NOMO-1 (cell line): ENCODE results near the gene SKI.
"Not testable (repeated sequence)": the region's sequence is repeated elsewhere in the genome, so short reads cannot be mapped to it uniquely, and the experiment has no call there.

Experiments used
- DNase-seq, 2 experiments: peaks; one replicate each; lab custom pipeline; 2025; ENCODE audit not compliant: unreplicated experiment in 2 of 2; lab: John Stamatoyannopoulos, UW

The SKI gene

GRCh38 chr1:2241820-2242219 lies 13.7 kb downstream of the SKI start:
- DNase-seq: no peak

- no peak for DNase-seq
Measured at GRCh38 chr1:2242814-2243725, 15.0 kb downstream of the SKI start.

GRCh38 chr1:2247045-2247394 lies 18.9 kb downstream of the SKI start:
- not testable (repeated sequence) for DNase-seq

GRCh38 chr1:2247760-2248126 lies 19.6 kb downstream of the SKI start:
- DNase-seq: no peak

- no peak for DNase-seq
Measured at GRCh38 chr1:2248127-2248826, 20.2 kb downstream of the SKI start.

- DNase-seq: no peak
Measured at GRCh38 chr1:2248854-2249558, 20.9 kb downstream of the SKI start.

- no peak for DNase-seq
Measured at GRCh38 chr1:2249559-2249906, 21.4 kb downstream of the SKI start.

GRCh38 chr1:2250721-2251281 lies 22.7 kb downstream of the SKI start:
- no peak for DNase-seq

GRCh38 chr1:2251363-2251762 lies 23.2 kb downstream of the SKI start:
- DNase-seq: no peak

- no peak for DNase-seq
Measured at GRCh38 chr1:2251786-2252185, 23.7 kb downstream of the SKI start.

GRCh38 chr1:2252423-2252822 lies 24.3 kb downstream of the SKI start:
- no peak for DNase-seq

- DNase-seq: no peak
Measured at GRCh38 chr1:2253036-2253796, 25.1 kb downstream of the SKI start.

GRCh38 chr1:2253797-2254480 lies 25.8 kb downstream of the SKI start:
- no peak for DNase-seq

GRCh38 chr1:2255047-2255419 lies 26.9 kb downstream of the SKI start:
- DNase-seq: no peak

GRCh38 chr1:2255420-2256369 lies 27.6 kb downstream of the SKI start:
- peak; percentile 26 to 70 for DNase-seq

GRCh38 chr1:2256435-2257244 lies 28.5 kb downstream of the SKI start:
- DNase-seq: no peak

GRCh38 chr1:2257245-2257627 lies 29.1 kb downstream of the SKI start:
- DNase-seq: no peak

GRCh38 chr1:2258122-2258681 lies 30.1 kb downstream of the SKI start:
- DNase-seq: no peak
